ENCODE measurements around the gene PDPK1.

GRCh38 chr16:2586241-2586640 lies 48.4 kb downstream of the PDPK1 start:
- TF ChIP-seq CTCF (IDR thresholded peaks at IDR 0.05) (no peak), POLR2A (IDR thresholded peaks at IDR 0.05) (no peak)
